Measurements from ENCODE around the gene PRELID3B.

- TF ChIP-seq CTCF (conservative IDR thresholded peaks at IDR 0.05) (no peak), ZFX (IDR thresholded peaks at IDR 0.05) (no peak)
Measured at GRCh38 chr20:59037386-59037785, 5.2 kb downstream of the PRELID3B start.

Measured in C4-2B (cell line).